GM12873 (cell line): ENCODE data around the gene GNG14.

Source experiments
- CTCF ChIP-seq: IDR thresholded peaks from 2 replicates; pipeline ENCODE4 v1.5.1; 2012; ENCODE audit warnings: low read depth, mild to moderate bottlenecking, moderate library complexity, low read length, control low read depth; ENCODE audit not compliant: insufficient read depth; ENCODE audit errors: missing control alignments

Gene GNG14

GRCh38 chr19:12701596-12702282, 13.9 kb downstream of the GNG14 start:
- TF ChIP-seq CTCF: no peak

GRCh38 chr19:12703046-12703445, 15.2 kb downstream of the GNG14 start:
- no peak for TF ChIP-seq CTCF

- TF ChIP-seq CTCF: no peak
Measured at GRCh38 chr19:12705169-12705568, 17.4 kb downstream of the GNG14 start.

GRCh38 chr19:12705654-12706331, 18.0 kb downstream of the GNG14 start:
- no peak for TF ChIP-seq CTCF

- TF ChIP-seq CTCF: no peak
Measured at GRCh38 chr19:12706332-12706718, 18.5 kb downstream of the GNG14 start.

- TF ChIP-seq CTCF: no peak
Measured at GRCh38 chr19:12708641-12709040, 20.8 kb downstream of the GNG14 start.

- TF ChIP-seq CTCF: no peak
Measured at GRCh38 chr19:12711187-12711586, 23.4 kb downstream of the GNG14 start.
